Stimulated activated CD4-positive, alpha-beta T cell treated with anti-CD3 and anti-CD28 coated beads, Interleukin-2, amount 100 ng/mL, for 48 hours (primary cell): ENCODE data around the gene CCDC51.
"Not testable (repeated sequence)": the region's sequence is repeated elsewhere in the genome, so short reads cannot be mapped to it uniquely, and the experiment has no call there.

ENCODE experiments used
- DNase-seq, 2 donors: peaks; one replicate each; pipeline ENCODE4 v3.0.0-alpha.2; 2020

CCDC51 gene

GRCh38 chr3:48404440-48405342, 35.2 kb downstream of the CCDC51 start:
- no peak for DNase-seq

- no peak for DNase-seq
These were observed 36.1 kb downstream of the CCDC51 start for GRCh38 chr3:48403533-48404439.

- no peak for DNase-seq
These were observed 37.0 kb downstream of the CCDC51 start for GRCh38 chr3:48402907-48403306.

- DNase-seq = no peak
These were observed 37.6 kb downstream of the CCDC51 start for GRCh38 chr3:48402281-48402732.

GRCh38 chr3:48401434-48401901, 38.5 kb downstream of the CCDC51 start:
- DNase-seq = not testable (repeated sequence)

- peak; percentile 44 to 45 for DNase-seq
These were observed 39.0 kb downstream of the CCDC51 start for GRCh38 chr3:48400824-48401433.

GRCh38 chr3:48399387-48400172, 40.3 kb downstream of the CCDC51 start:
- DNase-seq = no peak

GRCh38 chr3:48398701-48399386, 41.1 kb downstream of the CCDC51 start:
- DNase-seq = no peak

GRCh38 chr3:48397767-48398681, 41.9 kb downstream of the CCDC51 start:
- DNase-seq = no peak

- DNase-seq = no peak
These were observed 44.2 kb downstream of the CCDC51 start for GRCh38 chr3:48395714-48396113.

- DNase-seq = no peak
These were observed 45.5 kb downstream of the CCDC51 start for GRCh38 chr3:48394391-48394790.

- no peak for DNase-seq
These were observed 51.0 kb downstream of the CCDC51 start for GRCh38 chr3:48388966-48389365.

GRCh38 chr3:48387634-48388033, 52.3 kb downstream of the CCDC51 start:
- no peak for DNase-seq
